HG03460 (cell line): ENCODE measurements around the gene WNT7B.

ENCODE experiments used
- ATAC-seq: cut with Tn5 transposase; IDR thresholded peaks from one replicate; pipeline ENCODE4 v1.9.1; 2021; ENCODE audit not compliant: unreplicated experiment

WNT7B gene

DNA sequence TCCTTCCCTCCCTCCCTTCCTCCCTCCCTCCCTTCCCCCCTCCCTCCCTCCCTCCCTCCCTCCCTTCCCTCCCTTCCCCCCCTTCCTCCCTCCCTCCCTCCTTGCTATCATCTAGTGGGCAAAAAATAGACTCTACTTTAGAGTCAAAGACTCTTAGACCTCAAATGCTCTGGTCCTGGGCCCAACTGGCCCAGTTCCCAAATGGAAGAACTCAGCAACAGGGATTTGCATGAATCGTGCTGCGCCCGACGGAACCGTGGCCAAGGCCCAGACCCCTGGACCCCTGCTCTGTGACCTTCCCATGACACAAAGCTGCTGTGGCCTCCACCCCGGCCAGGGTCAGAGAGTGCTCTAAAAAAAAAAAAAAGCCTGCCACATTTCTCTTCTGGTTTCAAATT, 97.4 kb downstream of the WNT7B start:
- ATAC-seq: no peak

GRCh38 chr22:45878901-45879551, 97.9 kb downstream of the WNT7B start:
- ATAC-seq: no peak

- no peak for ATAC-seq
Measured at GRCh38 chr22:45878051-45878781, 98.7 kb downstream of the WNT7B start.

DNA sequence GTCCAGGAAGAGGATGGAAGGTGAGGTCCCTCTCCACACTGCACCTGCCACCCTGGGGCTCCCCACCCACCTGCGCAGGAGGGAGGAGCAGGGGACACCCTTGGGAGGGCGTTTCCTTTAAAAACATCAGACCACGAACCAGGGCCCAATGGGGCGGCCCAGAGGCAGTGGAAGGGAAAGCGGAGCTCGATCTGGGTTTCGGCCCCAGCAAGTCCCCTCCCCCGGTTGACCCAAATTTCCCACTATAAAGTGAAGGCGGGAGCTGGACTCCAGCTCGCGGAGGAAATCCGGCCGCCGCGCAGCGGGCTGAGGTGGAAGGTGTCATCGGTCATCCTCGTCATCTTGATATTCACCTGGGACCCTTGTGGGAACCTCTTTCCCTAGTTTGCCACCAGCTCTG, 99.3 kb downstream of the WNT7B start:
- no peak for ATAC-seq

- ATAC-seq: no peak
Measured at GRCh38 chr22:45877036-45877380, 100.0 kb downstream of the WNT7B start.

- no peak for ATAC-seq
Measured at GRCh38 chr22:45876136-45877035, 100.6 kb downstream of the WNT7B start.

DNA sequence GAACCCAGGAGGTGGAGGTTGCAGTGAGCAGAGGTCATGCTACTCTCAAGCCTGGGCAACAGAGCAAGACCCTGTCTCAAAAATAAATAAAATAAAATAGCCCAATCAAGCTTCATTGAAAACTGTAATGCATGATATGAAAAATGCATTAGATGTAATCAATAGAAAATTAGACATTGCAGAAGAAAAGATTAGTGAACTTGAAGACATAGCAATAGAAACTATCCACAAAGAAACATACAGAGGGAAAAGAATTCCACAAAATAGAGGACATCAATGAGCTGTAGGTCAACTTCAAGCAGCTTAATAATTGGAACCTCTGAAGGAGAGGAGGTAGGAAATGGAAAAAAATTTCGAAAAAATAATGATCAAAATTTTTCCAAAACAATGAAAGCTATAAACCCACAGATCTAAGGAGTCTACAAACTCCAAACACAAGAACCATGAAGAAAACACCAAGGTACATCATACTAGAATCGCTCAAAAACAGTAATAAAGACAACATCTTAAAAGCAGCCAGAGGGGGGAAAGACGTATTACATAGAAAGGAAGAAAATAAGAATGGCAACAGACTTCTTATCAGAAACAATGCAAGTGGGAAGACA, 104.2 kb downstream of the WNT7B start:
- no peak for ATAC-seq

DNA sequence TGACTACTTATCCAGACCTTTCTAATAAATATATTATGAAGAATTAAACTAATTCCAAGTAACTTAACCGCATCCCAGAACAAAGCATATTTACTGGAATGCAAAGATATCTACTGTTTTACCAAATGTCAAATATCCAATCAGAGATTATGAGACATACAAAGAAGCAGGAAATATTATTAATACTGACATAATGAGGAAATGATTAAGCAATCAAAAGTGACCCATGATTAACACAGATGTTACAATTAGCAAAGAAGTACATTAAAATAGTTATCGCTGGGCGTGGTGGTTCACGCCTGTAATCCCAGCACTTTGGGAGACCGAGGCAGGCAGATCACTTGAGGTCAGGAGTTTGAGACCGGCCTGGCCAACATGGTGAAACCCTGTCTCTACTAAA, 105.2 kb downstream of the WNT7B start:
- ATAC-seq: no peak
